CD14-positive monocyte (primary cell): Measurements from ENCODE around the gene ALKBH8. TPM values are rescaled to one million over a fixed set of nuclear protein-coding genes. Genes with fewer than 3 reads are reported as not detected.

Source experiments
- DNase-seq, 3 donors: peaks; one replicate each; pipeline ENCODE4 v3.0.0-alpha.2; 2011 to 2022
- H2AFZ ChIP-seq: 2 replicates; pipeline ENCODE4 v1.6.0; 2012; ENCODE audit warnings: mild to moderate bottlenecking, low read depth, low read length, inconsistent platforms; ENCODE audit not compliant: insufficient read depth, poor library complexity, severe bottlenecking
- H3K27ac ChIP-seq, 2 donors: 1 replicate in 1 of 2; 2 replicates in 1 of 2; pipeline ENCODE4 v1.5.1; 2012 to 2013; ENCODE audit warnings: low read length in 2 of 2, control low read depth in 1 of 2, inconsistent platforms in 1 of 2, low read depth in 1 of 2, mild to moderate bottlenecking in 1 of 2
- H3K27me3 ChIP-seq, 2 donors: one replicate each; pipeline versions ENCODE4 v1.6.0 to v1.6.1; 2011 to 2013; ENCODE audit warnings: low read length in 2 of 2; ENCODE audit not compliant: control insufficient read depth in 2 of 2, insufficient read depth in 2 of 2
- H3K36me3 ChIP-seq, 2 donors: replicated peaks in 1 of 2; 1 replicate in 1 of 2; 2 replicates in 1 of 2; pipeline versions ENCODE4 v1.5.1 to v1.6.1; 2012 to 2013; ENCODE audit warnings: low read length in 2 of 2, control low read depth in 1 of 2, inconsistent platforms in 1 of 2, mild to moderate bottlenecking in 1 of 2; ENCODE audit not compliant: insufficient read depth in 2 of 2, control insufficient read depth in 1 of 2
- H3K4me1 ChIP-seq, 2 donors: 1 replicate in 1 of 2; 2 replicates in 1 of 2; pipeline versions ENCODE4 v1.5.1 to v1.6.1; 2012 to 2013; ENCODE audit warnings: low read length in 2 of 2, control low read depth in 1 of 2, inconsistent platforms in 1 of 2, mild to moderate bottlenecking in 1 of 2, moderate library complexity in 1 of 2; ENCODE audit not compliant: insufficient read depth in 2 of 2, control insufficient read depth in 1 of 2
- H3K4me2 ChIP-seq: replicated peaks from 2 replicates; pipeline ENCODE3; 2012; ENCODE audit warnings: low read length, moderate library complexity, mild to moderate bottlenecking; ENCODE audit not compliant: poor library complexity, severe bottlenecking; ENCODE audit errors: extremely low read depth
- H3K4me3 ChIP-seq, 3 experiments: fragments of 200-600 bp in 1 of 3; sonication (generic) in 1 of 3; replicated peaks in 1 of 3; 1 replicate in 2 of 3; 2 replicates in 1 of 3; pipeline ENCODE4 v1.5.1; 2011 to 2013; ENCODE audit warnings: low read length in 3 of 3, mild to moderate bottlenecking in 3 of 3, control low read depth in 2 of 3, low read depth in 2 of 3, inconsistent platforms in 1 of 3, moderate library complexity in 1 of 3
- H3K79me2 ChIP-seq: 2 replicates; pipeline ENCODE4 v1.6.0; 2012; ENCODE audit warnings: mild to moderate bottlenecking, control low read depth, inconsistent platforms, low read length, moderate library complexity; ENCODE audit not compliant: insufficient read depth
- H3K9ac ChIP-seq: 2 replicates; pipeline ENCODE4 v1.6.0; 2017; ENCODE audit warnings: low read length, mild to moderate bottlenecking; ENCODE audit not compliant: insufficient read depth, poor library complexity, severe bottlenecking
- H3K9me3 ChIP-seq, 2 donors: replicated peaks in 1 of 2; 1 replicate in 1 of 2; 2 replicates in 1 of 2; pipeline versions ENCODE4 v1.5.1 to v1.6.1; 2012 to 2013; ENCODE audit warnings: low read length in 2 of 2, control low read depth in 1 of 2; ENCODE audit not compliant: control insufficient read depth in 1 of 2, insufficient read depth in 1 of 2
- H4K20me1 ChIP-seq: 2 replicates; pipeline ENCODE4 v1.6.0; 2012; ENCODE audit warnings: mild to moderate bottlenecking, low read length, control low read depth, moderate library complexity; ENCODE audit not compliant: insufficient read depth
- H3K27ac Mint-ChIP-seq, 7 donors: one replicate each; pipeline ENCODE4 v1.8.0; 2020; ENCODE audit warnings: mild to moderate bottlenecking in 7 of 7, mixed read lengths in 7 of 7, moderate library complexity in 6 of 7, inconsistent platforms in 2 of 7
- H3K27me3 Mint-ChIP-seq, 3 donors: one replicate each; pipeline ENCODE4 v1.8.0; 2021 to 2022; ENCODE audit warnings: low read depth in 3 of 3, mild to moderate bottlenecking in 3 of 3, mixed read lengths in 3 of 3, moderate library complexity in 3 of 3, inconsistent platforms in 1 of 3
- H3K36me3 Mint-ChIP-seq, 2 donors: one replicate each; pipeline ENCODE4 v1.8.0; 2020; ENCODE audit warnings: mixed read lengths in 2 of 2, inconsistent platforms in 1 of 2, mild to moderate bottlenecking in 1 of 2
- H3K4me1 Mint-ChIP-seq: one replicate; pipeline ENCODE4 v1.8.0; 2020; ENCODE audit warnings: mild to moderate bottlenecking, mixed read lengths
- H3K4me3 Mint-ChIP-seq, 2 donors: one replicate each; pipeline ENCODE4 v1.8.0; 2020; ENCODE audit warnings: mild to moderate bottlenecking in 2 of 2, mixed read lengths in 2 of 2, moderate library complexity in 1 of 2
- H3K9me3 Mint-ChIP-seq, 7 donors: one replicate each; pipeline ENCODE4 v1.8.0; 2020 to 2022; ENCODE audit warnings: mixed read lengths in 7 of 7, mild to moderate bottlenecking in 6 of 7, moderate library complexity in 6 of 7, inconsistent platforms in 2 of 7
- WGBS: methylation state at CpG from one replicate; pipeline ENCODE4 v1.1.5; 2013; ENCODE audit warnings: missing lambda C conversion rate; ENCODE audit not compliant: insufficient coverage; 5-methylcytosine and 5-hydroxymethylcytosine counted together
- intact Hi-C, 2 donors: fragments of 100-400 bp; cut with micrococcal nuclease; formaldehyde crosslinking; loops; one replicate each; pipeline versions ENCODE4 v1.15.0 to v1.15.1; 2023
- polyA plus RNA-seq, 3 donors: library from polyadenylated mRNA; depleted of rRNA in 1 of 3; unstranded in 2 of 3; stranded (reverse) in 1 of 3; fragments of 300-500 nt in 2 of 3; fragments of >200 nt in 1 of 3; fragmentation: Illumina TruSeq in 2 of 3; gene quantifications; 1 replicate in 2 of 3; 2 replicates in 1 of 3; pipeline ENCODE4 v1.2.3, GENCODE V29; 2012 to 2021
- TF ChIP-seq, protein P1 (sequence below): fragments of 200-600 bp; IDR thresholded peaks from one replicate; pipeline ENCODE4 v1.8.0; 2022; ENCODE audit warnings: antibody characterized with exemption, mild to moderate bottlenecking

ALKBH8 gene
- polyA plus RNA-seq, 3 donors: 0.83 to 2.6 (median 1.8) TPM

DNA sequence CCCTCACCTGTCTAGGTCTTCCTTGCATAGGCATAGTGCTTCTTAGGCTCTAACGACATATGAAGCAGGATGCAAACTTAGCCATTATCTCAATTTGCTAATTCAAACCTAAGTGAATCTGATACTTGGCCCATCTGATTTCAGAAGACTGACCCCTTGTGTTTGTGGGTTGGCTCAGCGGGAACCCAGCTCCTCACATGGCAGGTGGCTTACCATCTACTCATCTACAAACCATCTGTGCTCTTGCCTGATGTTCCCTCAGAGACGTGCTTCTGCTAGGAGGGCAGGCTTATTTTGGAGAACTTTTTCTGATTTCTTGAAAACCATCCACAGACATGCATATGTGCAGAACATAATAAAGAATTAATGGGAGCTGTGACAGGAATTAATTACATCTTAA lies 40.6 kb upstream of the ALKBH8 start:
- Mint-ChIP-seq H3K9me3 (no peaks in the 10 kb centered on the region), H3K4me3 (no peak overlapping the region)
- no peak for DNase-seq

DNA sequence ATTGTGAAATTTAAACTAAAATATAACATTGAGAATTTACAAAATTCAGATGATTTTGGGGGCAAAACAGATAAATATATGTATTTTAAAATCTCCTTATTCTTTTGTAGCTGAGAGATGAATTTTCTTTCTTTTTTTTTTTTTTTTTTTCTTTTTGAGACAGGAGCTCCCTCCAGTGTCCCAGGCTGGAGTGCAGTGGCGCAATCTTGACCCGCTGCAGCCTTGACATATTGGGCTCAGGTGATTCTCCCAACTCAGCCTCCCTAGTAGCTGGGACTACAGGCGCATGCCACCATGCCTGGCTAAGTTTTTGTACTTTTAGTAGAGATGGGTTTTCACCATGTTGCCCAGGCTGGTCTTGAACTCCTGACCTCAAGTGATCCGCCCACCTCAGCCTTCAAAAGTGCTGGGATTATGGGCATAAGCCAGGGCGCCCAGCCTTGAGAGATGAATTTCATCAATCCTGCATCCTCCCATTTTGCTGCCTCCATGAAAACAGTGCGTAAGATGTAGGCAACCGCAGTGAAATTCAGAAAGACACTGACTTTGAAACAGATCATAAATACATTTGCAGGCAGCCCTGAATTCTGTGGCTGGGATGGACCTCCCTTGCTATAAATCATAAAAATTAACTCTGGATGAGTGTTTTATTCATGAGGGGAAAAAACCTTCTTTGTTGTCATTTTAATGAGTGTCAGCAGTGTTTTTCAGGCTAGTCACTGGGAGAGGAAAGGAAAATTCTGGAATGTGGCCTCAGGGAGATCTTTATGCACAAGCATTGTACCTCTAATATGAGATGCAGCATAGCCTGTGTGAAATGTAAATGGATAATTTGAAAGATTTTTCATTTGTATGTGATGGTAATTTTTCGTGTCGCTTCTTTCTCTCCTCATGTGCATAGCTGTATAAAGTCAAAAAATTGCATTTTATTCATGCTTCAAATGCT lies 39.8 kb upstream of the ALKBH8 start:
- Histone ChIP-seq H3K4me2 (no peak overlapping the region), H3K4me3 (no peak overlapping the region), H3K36me3 (no peaks in the 10 kb centered on the region), H3K9ac (no peak overlapping the region), H3K27me3 (peaks cover 8 to 21% of the 10 kb centered on the region in 2 donors), H3K27ac (no peak overlapping the region), H4K20me1 (no peaks in the 10 kb centered on the region), H3K9me3 (no peaks in the 10 kb centered on the region), H2AFZ (no peak overlapping the region), H3K4me1 (no peaks in the 10 kb centered on the region), H3K79me2 (no peaks in the 10 kb centered on the region)
- no peaks in the 10 kb centered on the region for H3K9me3 Mint-ChIP-seq
- no peak overlapping the region for H3K4me3 Mint-ChIP-seq
- TF ChIP-seq, protein P1, sequence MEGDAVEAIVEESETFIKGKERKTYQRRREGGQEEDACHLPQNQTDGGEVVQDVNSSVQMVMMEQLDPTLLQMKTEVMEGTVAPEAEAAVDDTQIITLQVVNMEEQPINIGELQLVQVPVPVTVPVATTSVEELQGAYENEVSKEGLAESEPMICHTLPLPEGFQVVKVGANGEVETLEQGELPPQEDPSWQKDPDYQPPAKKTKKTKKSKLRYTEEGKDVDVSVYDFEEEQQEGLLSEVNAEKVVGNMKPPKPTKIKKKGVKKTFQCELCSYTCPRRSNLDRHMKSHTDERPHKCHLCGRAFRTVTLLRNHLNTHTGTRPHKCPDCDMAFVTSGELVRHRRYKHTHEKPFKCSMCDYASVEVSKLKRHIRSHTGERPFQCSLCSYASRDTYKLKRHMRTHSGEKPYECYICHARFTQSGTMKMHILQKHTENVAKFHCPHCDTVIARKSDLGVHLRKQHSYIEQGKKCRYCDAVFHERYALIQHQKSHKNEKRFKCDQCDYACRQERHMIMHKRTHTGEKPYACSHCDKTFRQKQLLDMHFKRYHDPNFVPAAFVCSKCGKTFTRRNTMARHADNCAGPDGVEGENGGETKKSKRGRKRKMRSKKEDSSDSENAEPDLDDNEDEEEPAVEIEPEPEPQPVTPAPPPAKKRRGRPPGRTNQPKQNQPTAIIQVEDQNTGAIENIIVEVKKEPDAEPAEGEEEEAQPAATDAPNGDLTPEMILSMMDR: no peak
- no peak for DNase-seq
- H3K36me3 Mint-ChIP-seq: no peaks in the 10 kb centered on the region
- H3K4me1 Mint-ChIP-seq: no peaks in the 10 kb centered on the region
- whole genome bisulfite sequencing: 83% methylated on average over 1 of the region's 9 CpGs
- peaks cover 9 to 38% (median 18%) of the 10 kb centered on the region in 3 donors for H3K27me3 Mint-ChIP-seq
- intact Hi-C loops: no loop called here
- no peak overlapping the region for H3K27ac Mint-ChIP-seq

More for the DNA sequence above, 40.6 kb upstream of the ALKBH8 start:
- intact Hi-C loops: no loop called here
- no peak overlapping the region for H3K4me3 ChIP-seq
- Mint-ChIP-seq H3K27me3 (peaks cover 9 to 42% (median 18%) of the 10 kb centered on the region in 3 donors), H3K36me3 (no peaks in the 10 kb centered on the region), H3K4me1 (no peaks in the 10 kb centered on the region), H3K27ac (no peak overlapping the region)
- no peak overlapping the region for H2AFZ ChIP-seq
- TF ChIP-seq, protein P1: no peak
- H3K4me1 ChIP-seq: no peaks in the 10 kb centered on the region
- WGBS: 60% methylated on average over 1 of the region's 3 CpGs
- H3K9me3 ChIP-seq: no peaks in the 10 kb centered on the region
- H3K27me3 ChIP-seq: peaks cover 8 to 16% of the 10 kb centered on the region in 2 donors
- no peaks in the 10 kb centered on the region for H3K79me2 ChIP-seq
- no peaks in the 10 kb centered on the region for H4K20me1 ChIP-seq
- H3K27ac ChIP-seq: no peak overlapping the region
- no peaks in the 10 kb centered on the region for H3K36me3 ChIP-seq
- H3K4me2 ChIP-seq: no peak overlapping the region
- no peak overlapping the region for H3K9ac ChIP-seq
